HG03521 (cell line): Measurements from ENCODE around the gene MYH10.

Experiments used
- ATAC-seq: cut with Tn5 transposase; IDR thresholded peaks from one replicate; pipeline ENCODE4 v1.9.1; 2021; ENCODE audit warnings: mild to moderate bottlenecking, moderate library complexity; ENCODE audit not compliant: unreplicated experiment

The MYH10 gene

GRCh38 chr17:8477715-8478441 is 152.6 kb downstream of the MYH10 start:
- ATAC-seq: no peak

- ATAC-seq: no peak
Measured at GRCh38 chr17:8477171-8477570, 153.4 kb downstream of the MYH10 start.

GRCh38 chr17:8476741-8477140 is 153.8 kb downstream of the MYH10 start:
- no peak for ATAC-seq

- ATAC-seq: no peak
Measured at GRCh38 chr17:8475781-8476180, 154.7 kb downstream of the MYH10 start.

- no peak for ATAC-seq
Measured at GRCh38 chr17:8475227-8475626, 155.3 kb downstream of the MYH10 start.

- ATAC-seq: no peak
Measured at GRCh38 chr17:8474826-8475225, 155.7 kb downstream of the MYH10 start.

GRCh38 chr17:8473451-8474192 is 156.9 kb downstream of the MYH10 start:
- no peak for ATAC-seq

- ATAC-seq: no peak
Measured at GRCh38 chr17:8472663-8473062, 157.9 kb downstream of the MYH10 start.

- no peak for ATAC-seq
Measured at GRCh38 chr17:8470447-8471047, 160.0 kb downstream of the MYH10 start.

GRCh38 chr17:8469964-8470363 is 160.6 kb downstream of the MYH10 start:
- ATAC-seq: no peak

- no peak for ATAC-seq
Measured at GRCh38 chr17:8468980-8469379, 161.5 kb downstream of the MYH10 start.

- ATAC-seq: no peak
Measured at GRCh38 chr17:8468127-8468526, 162.4 kb downstream of the MYH10 start.

GRCh38 chr17:8467527-8467926 is 163.0 kb downstream of the MYH10 start:
- ATAC-seq: no peak

GRCh38 chr17:8466873-8467272 is 163.7 kb downstream of the MYH10 start:
- no peak for ATAC-seq

GRCh38 chr17:8466456-8466855 is 164.1 kb downstream of the MYH10 start:
- no peak for ATAC-seq

- ATAC-seq: no peak
Measured at GRCh38 chr17:8465759-8466158, 164.8 kb downstream of the MYH10 start.

GRCh38 chr17:8465356-8465755 is 165.2 kb downstream of the MYH10 start:
- no peak for ATAC-seq

GRCh38 chr17:8464941-8465340 is 165.6 kb downstream of the MYH10 start:
- ATAC-seq: no peak

GRCh38 chr17:8463099-8463498 is 167.4 kb downstream of the MYH10 start:
- no peak for ATAC-seq

GRCh38 chr17:8462564-8462963 is 168.0 kb downstream of the MYH10 start:
- ATAC-seq: no peak

- no peak for ATAC-seq
Measured at GRCh38 chr17:8459831-8460230, 170.7 kb downstream of the MYH10 start.

- ATAC-seq: no peak
Measured at GRCh38 chr17:8459107-8459506, 171.4 kb downstream of the MYH10 start.
